Fibroblast of skin of back (primary cell): ENCODE data around the gene GPRASP1. TPM values are rescaled to one million over a fixed set of nuclear protein-coding genes. Genes with fewer than 3 reads are reported as not detected.
"Not testable (repeated sequence)": the region's sequence is repeated elsewhere in the genome, so short reads cannot be mapped to it uniquely, and the experiment has no call there.

Experiments
- DNase-seq: peaks from one replicate; pipeline ENCODE4 v3.0.0-alpha.2; 2013
- polyA plus RNA-seq, 2 experiments: library from polyadenylated mRNA; unstranded; fragments of 120-200 nt; gene quantifications; one replicate each; pipeline ENCODE4 v1.2.1, GENCODE V29; 2013; ENCODE audit not compliant: insufficient read length in 2 of 2

GPRASP1 gene
- 0.99 TPM for polyA plus RNA-seq (2013, experiment 1 of 2; ENCODE audit: insufficient read length)
- 1.4 TPM for polyA plus RNA-seq (2013, experiment 2 of 2; ENCODE audit: insufficient read length)

DNA sequence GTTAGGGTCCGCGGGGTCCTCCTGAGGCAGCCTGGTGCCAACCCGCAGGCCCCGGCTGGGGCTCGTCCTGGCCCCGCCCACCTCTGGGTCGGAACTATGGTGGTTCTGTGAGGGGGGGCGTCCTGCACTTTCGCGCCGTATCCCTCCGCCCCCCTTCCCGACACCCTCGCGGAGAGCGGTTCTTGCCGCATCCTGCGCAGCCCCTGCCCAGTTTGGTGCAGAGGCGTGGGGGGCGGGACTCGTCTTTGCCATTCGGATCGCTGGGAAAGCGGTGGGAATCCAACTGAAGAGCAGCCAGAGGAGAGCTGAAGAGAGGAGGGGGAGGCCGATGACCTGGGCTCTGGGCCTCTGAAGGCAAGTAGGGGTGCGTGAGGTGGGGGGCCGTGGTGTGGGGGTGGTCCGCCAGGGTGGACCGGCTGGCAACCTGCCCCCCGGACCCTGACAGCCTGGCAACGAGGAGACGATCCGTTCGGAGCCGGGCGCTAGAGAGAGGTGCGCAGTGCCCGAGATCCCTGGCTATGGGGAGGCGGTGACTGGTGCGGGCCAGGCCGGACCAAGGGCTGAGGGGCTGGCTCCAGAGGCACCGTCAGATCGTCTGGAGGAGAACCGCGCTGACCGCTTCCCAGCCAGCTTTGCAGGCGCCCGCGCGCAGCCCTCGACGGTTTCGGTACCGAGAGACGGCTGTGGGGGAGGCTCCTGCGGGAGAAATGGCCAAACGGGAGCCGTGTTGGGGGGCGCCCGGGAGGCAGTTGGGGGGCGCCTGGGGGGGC is at the start of gene GPRASP1:
GPRASP1 (plus strand) TSS at position 242 of the 770 bp plus-strand sequence. CDS start 2,431 bp downstream, outside the sequence.
- peak; percentile 13 for DNase-seq

GRCh38 chrX:102604327-102604726 is 47.0 kb upstream of the GPRASP1 start:
- no peak for DNase-seq

- DNase-seq = no peak
These were observed 45.2 kb upstream of the GPRASP1 start for GRCh38 chrX:102606115-102606514.

DNA sequence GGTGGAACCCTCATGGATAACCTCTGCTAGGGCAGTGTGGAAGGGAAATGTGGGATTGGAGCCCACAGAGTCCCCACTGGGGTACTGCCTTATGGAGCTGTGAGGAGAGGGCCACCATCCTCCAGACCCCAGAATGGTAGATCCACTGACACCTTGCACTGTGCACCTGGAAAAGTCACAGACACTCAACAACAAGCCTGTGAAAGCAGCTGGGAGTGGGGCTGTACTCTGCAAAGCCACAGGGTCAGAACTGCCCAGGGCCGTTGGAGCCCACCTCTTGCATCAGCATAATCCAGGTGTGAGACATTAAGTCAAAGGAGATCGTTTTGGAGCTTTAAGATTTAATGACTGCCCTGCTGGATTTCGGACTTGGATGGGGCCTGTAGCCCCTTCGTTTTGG is 40.4 kb upstream of the GPRASP1 start:
- DNase-seq = no peak

GRCh38 chrX:102624105-102624504 is 27.2 kb upstream of the GPRASP1 start:
- no peak for DNase-seq

GRCh38 chrX:102627640-102628039 is 23.6 kb upstream of the GPRASP1 start:
- no peak for DNase-seq

DNA sequence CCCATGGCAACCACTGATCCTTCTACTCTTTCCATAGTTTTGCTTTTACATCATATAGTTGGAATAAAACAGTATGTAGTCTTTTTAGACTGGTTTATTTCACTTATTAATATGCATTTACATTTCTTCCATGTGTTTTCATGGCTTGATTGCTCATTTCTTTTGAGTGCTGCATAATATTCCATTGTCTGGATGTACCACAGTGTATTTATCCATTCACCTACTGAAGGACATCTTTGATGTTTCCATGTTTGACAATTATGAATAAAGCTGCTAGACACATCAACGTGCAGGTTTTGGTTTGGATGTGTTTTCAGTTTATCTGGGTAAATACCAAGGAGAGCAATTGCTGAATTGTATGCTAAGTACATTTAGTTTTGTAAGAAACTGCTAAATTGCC is 13.7 kb upstream of the GPRASP1 start:
- no peak for DNase-seq

DNA sequence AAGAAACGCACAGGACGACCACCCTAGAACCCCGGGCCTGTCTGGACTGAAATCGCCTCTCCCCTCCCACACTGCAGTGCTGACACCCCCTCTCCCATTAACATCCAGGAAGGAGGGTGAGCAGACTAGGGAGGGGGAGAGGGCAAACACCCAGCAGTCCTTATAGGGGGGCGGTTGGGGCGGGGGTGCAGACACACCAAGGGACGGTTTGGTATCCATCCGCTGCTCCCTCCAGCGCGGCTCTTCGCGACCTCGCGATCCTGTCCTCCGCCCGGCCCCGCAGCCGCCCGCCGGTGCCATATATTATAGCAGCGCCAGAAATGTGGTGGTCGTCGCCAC is 411 bp upstream of the GPRASP1 start:
- peak; percentile 5 for DNase-seq

- DNase-seq = peak; percentile 37
These were observed 877 bp downstream of the GPRASP1 start for GRCh38 chrX:102652031-102652688.

- no peak for DNase-seq
These were observed 3.4 kb downstream of the GPRASP1 start for GRCh38 chrX:102654696-102655095.

GRCh38 chrX:102658556-102658955 is 7.3 kb downstream of the GPRASP1 start:
- no peak for DNase-seq

DNA sequence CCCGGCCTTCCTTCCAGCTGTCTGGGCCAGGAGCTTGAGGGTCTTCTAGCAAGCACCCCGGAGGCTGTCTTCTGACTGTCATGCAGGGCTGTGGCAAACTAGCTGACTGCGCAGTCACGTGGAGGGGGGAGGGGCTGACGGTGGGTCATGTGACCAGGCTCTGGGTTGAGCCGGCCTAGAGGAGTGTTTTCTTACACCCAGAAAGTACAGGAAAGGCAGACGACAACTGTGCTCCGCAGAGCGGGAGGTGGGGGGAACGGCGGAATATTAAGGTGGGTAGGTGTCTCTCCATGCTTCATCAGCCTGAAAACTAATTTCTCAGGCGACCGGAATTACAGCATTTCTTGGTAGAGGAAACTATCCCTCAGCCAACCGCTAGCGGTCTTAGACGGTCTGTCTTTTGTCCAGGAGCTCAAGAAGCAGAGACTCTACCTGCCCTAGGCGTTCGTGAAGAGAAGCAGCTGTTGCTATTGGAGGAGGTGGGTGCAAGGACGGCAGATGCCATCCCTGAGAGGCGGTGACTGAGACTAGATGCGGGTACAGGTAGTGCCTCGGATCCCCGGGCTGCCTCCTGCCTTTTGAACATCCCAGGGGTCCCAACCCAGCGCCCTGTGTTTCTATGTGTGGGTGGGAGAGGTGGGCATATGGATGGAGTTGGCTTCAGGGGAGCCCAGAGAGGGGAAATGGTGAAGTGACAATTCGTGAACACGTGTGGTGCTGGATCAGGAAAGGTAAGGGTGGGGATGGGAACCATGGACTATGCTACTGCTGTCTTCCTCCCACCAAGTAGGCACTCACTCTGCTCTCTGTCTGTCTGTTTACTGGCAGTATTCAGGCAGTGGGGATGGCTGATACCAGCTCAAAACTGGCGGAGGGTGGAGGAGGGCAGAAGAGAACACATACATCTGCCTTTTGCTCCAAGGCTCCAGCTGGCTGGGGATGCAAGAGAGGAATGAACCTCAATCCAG is 8.8 kb downstream of the GPRASP1 start:
- DNase-seq = peak; percentile 62

DNA sequence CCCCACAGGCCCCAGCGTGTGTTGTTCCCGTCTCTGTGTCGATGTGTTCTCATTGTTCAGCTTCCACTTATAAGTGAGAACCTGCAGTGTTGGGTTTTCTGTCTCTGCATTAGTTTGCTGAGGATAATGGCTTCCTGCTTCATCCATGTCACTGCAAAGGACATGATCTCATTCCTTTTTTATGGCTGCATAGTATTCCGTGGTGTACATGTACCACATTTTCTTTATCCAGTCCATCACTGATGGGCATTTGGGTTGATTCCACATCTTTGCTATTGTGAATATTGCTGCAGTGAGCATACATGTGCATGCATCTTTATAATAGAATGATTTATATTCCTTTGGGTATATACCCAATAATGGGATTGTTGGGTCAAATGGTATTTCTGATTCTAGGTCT is 12.5 kb downstream of the GPRASP1 start:
- not testable (repeated sequence) for DNase-seq

GRCh38 chrX:102667034-102667433 is 15.8 kb downstream of the GPRASP1 start:
- not testable (repeated sequence) for DNase-seq

DNA sequence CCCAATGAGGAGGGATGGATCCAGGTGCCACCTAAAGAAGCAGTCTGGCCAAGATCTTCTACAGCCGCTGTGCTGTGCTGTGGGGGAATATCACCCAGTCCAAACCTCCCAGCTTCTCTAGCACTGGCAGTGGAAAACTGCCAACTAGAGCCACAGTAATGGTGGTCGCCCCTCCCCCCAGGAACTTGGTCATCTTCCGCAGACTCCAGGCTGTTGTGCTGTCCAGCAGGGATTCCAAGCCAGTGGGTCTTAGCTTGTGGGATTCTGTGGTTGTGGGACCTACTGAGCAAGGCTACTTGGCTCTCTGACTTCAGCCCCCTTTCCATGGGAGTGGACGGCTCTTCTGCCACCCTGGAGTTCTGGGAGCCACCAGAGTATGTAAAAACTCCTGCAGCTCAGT is 18.2 kb downstream of the GPRASP1 start:
- peak; percentile 8 for DNase-seq

- DNase-seq = peak; percentile 77
These were observed 21.6 kb downstream of the GPRASP1 start for GRCh38 chrX:102672856-102673255.

GRCh38 chrX:102677479-102677878 is 26.2 kb downstream of the GPRASP1 start:
- not testable (repeated sequence) for DNase-seq

- no peak for DNase-seq
These were observed 33.7 kb downstream of the GPRASP1 start for GRCh38 chrX:102684772-102685520.

DNA sequence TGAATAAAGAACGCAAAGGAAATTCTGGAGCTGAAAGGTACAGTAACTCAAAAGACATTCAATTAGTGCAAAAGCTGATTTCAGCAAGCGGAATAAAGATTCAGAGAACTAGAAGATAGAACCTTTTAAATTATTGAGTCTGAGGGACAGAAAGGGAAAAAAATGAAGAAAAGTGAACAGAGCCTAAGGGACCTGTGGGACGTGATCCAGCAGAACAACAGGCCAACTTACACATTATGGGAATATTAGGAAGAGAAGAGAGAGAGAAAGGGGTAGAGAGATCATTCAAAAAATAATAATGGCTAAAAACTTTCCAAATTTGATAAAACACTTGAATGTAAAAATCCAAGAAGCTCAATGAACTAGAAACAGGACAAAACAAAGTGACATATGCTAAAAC is 43.5 kb downstream of the GPRASP1 start:
- DNase-seq = no peak

DNA sequence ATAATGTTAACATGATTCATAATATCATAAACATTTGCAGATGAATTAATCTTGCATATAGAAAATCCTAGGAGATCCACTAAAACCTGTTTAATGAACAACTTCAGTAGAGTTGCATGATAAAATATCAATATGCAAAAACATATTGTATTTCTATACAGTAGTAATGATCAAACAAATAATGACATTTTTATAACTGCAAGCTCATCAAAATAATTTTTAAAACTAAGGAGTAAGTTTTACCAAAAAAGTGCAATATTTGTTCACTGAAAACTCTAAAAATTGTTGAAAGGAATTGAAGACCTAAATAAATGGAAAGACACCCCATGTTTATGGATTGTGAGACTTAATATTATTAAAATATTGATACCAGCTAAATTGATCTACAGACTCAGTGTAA is 45.0 kb downstream of the GPRASP1 start:
- no peak for DNase-seq

DNA sequence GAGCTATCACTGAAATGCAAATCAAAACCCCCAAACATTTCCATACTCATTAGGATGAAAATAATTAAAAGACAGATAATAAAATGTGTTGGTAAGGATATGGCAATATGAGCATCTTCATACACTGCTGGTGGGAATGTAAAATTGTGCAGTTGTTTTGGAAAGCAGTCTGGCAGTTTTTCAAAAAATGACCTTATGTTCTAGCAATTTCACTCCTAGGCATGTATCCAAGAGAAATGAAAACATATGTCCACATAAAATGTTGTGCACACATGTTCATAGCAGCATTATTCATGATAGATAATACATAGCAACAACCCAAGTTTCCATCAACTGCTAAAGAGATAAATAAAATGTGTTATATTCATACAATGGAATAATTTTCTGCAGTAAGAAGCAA is 46.2 kb downstream of the GPRASP1 start:
- DNase-seq = peak; percentile 48
